SK-N-SH treated with all-trans-retinoic acid at 6 μM for 48 hours (cell line): ENCODE results near the gene ACOXL.

Experiments
- ATAC-seq: fragments of 200-7000 bp; cut with Tn5 transposase; 3 replicates; pipeline ENCODE4 v1.9.1; 2020; ENCODE audit warnings: mild to moderate bottlenecking, moderate library complexity
- ESRRG ChIP-seq: fragments of 250-450 bp; sonication (Bioruptor Pico); IDR thresholded peaks from 2 replicates; pipeline ENCODE4 v1.6.1; 2021; ENCODE audit warnings: mild to moderate bottlenecking
- ISL1 ChIP-seq: fragments of 250-450 bp; sonication (Bioruptor Pico); IDR thresholded peaks from 2 replicates; pipeline ENCODE4 v2.1.2; 2022; ENCODE audit warnings: mild to moderate bottlenecking, moderate library complexity
- OSR1 ChIP-seq: fragments of 250-450 bp; sonication (Bioruptor Pico); IDR thresholded peaks from 2 replicates; pipeline ENCODE4 v1.8.0; 2022; ENCODE audit warnings: moderate library complexity, mild to moderate bottlenecking, inconsistent platforms
- PPARA ChIP-seq: fragments of 250-450 bp; sonication (Bioruptor Pico); IDR thresholded peaks from 2 replicates; pipeline ENCODE4 v1.5.0; 2020; ENCODE audit warnings: mild to moderate bottlenecking, borderline replicate concordance
- SNAI2 ChIP-seq: fragments of 250-450 bp; sonication (Bioruptor Pico); IDR thresholded peaks from 2 replicates; pipeline ENCODE4 v1.5.0; 2020; ENCODE audit warnings: mild to moderate bottlenecking, moderate library complexity
- TCF4 ChIP-seq: fragments of 250-450 bp; sonication (Bioruptor Pico); IDR thresholded peaks from 2 replicates; pipeline ENCODE4 v1.8.0; 2021; ENCODE audit warnings: mild to moderate bottlenecking, moderate library complexity, borderline replicate concordance
- ZC3H10 ChIP-seq: fragments of 250-450 bp; sonication (Bioruptor Pico); IDR thresholded peaks from 2 replicates; pipeline ENCODE4 v1.5.1; 2021; ENCODE audit warnings: mild to moderate bottlenecking, moderate library complexity
- ZFP3 ChIP-seq: fragments of 250-450 bp; sonication (Bioruptor Pico); IDR thresholded peaks from 2 replicates; pipeline ENCODE4 v1.5.0; 2020; ENCODE audit warnings: mild to moderate bottlenecking, moderate library complexity
- ZNF565 ChIP-seq: fragments of 450-650 bp; formaldehyde crosslinking; conservative IDR thresholded peaks from 2 replicates; pipeline ENCODE4 v1.5.0; 2020; ENCODE audit warnings: low read depth, mild to moderate bottlenecking, moderate library complexity
- TF ChIP-seq, protein P1 (sequence below): fragments of 250-450 bp; sonication (Bioruptor Pico); IDR thresholded peaks from 2 replicates; pipeline ENCODE4 v1.8.0; 2020; ENCODE audit warnings: mild to moderate bottlenecking, moderate library complexity, borderline replicate concordance
- TF ChIP-seq, protein P2 (sequence below): fragments of 250-450 bp; sonication (Bioruptor Pico); IDR thresholded peaks from 2 replicates; pipeline ENCODE4 v1.5.1; 2020; ENCODE audit warnings: low read depth, mild to moderate bottlenecking, moderate library complexity
- TF ChIP-seq, protein P3 (sequence below): fragments of 250-450 bp; sonication (Bioruptor Pico); IDR thresholded peaks from 2 replicates; pipeline ENCODE4 v1.5.1; 2021; ENCODE audit warnings: mild to moderate bottlenecking, moderate library complexity
- TF ChIP-seq, protein P4 (sequence below): fragments of 250-450 bp; sonication (Bioruptor Pico); IDR thresholded peaks from 2 replicates; pipeline ENCODE4 v1.5.0; 2020; ENCODE audit warnings: mild to moderate bottlenecking, moderate library complexity

Gene ACOXL

DNA sequence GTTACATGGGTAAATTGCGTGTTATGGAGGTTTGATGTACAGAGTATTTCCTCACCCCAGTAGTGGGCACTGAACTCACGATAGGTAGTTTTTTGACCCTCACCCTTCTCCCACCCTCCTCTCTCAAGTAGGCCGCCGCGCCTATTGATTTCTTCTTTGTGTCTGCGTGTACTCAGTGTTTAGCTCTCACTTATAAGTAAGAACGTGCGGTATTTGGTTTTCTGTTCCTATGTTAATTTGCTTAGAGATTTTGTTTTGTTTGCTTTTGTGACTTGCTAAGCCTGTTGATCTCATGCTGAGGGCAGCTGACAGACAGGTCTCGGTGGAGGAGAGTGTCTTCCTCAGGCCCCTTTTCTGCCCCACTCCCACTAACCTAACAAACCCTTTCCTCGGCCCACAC, 36.2 kb downstream of the ACOXL start:
- ATAC-seq: no peak
- TF ChIP-seq ZNF565 (CRISPR knock-in tag): no peak
- TF ChIP-seq ESRRG (CRISPR knock-in tag): no peak
- no peak for TF ChIP-seq ZFP3 (CRISPR knock-in tag)
- TF ChIP-seq ZC3H10 (CRISPR knock-in tag): no peak
- no peak for TF ChIP-seq OSR1 (CRISPR knock-in tag)
- no peak for TF ChIP-seq TCF4
- TF ChIP-seq, protein P1, sequence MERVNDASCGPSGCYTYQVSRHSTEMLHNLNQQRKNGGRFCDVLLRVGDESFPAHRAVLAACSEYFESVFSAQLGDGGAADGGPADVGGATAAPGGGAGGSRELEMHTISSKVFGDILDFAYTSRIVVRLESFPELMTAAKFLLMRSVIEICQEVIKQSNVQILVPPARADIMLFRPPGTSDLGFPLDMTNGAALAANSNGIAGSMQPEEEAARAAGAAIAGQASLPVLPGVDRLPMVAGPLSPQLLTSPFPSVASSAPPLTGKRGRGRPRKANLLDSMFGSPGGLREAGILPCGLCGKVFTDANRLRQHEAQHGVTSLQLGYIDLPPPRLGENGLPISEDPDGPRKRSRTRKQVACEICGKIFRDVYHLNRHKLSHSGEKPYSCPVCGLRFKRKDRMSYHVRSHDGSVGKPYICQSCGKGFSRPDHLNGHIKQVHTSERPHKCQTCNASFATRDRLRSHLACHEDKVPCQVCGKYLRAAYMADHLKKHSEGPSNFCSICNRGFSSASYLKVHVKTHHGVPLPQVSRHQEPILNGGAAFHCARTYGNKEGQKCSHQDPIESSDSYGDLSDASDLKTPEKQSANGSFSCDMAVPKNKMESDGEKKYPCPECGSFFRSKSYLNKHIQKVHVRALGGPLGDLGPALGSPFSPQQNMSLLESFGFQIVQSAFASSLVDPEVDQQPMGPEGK (CRISPR knock-in tag): no peak
- TF ChIP-seq, protein P2, sequence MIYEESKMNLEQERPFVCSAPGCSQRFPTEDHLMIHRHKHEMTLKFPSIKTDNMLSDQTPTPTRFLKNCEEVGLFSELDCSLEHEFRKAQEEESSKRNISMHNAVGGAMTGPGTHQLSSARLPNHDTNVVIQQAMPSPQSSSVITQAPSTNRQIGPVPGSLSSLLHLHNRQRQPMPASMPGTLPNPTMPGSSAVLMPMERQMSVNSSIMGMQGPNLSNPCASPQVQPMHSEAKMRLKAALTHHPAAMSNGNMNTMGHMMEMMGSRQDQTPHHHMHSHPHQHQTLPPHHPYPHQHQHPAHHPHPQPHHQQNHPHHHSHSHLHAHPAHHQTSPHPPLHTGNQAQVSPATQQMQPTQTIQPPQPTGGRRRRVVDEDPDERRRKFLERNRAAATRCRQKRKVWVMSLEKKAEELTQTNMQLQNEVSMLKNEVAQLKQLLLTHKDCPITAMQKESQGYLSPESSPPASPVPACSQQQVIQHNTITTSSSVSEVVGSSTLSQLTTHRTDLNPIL (CRISPR knock-in tag): no peak
- no peak for TF ChIP-seq ISL1
- TF ChIP-seq, all 23 proteins: peak for 0

DNA sequence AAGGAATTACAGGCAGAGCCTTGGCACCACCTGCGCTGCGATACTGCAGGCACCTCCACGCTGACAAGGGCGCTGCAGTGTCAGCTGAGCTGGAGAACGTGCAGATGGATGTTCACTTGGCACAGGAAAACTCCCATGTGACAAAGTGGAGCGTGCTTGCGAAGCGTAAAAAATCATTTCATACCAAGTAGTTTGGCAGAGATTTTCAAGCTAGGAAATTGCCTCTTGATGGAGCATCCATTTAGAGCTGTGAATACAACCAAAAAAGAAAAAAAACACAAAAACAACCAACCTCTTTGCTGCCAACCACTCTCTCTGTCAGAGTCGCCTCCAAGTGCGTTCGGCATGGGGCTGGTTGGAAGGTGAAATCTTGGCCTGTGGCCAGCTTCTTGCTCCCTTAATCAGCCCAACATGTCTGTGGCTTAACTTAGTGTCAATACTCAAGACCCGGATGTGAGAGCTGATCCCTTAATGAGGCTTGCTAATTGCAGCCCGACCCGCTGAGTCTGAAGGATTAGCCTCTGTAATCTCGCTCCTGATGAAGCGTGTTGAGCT, 38.1 kb downstream of the ACOXL start:
- TF ChIP-seq ISL1: no peak
- no peak for TF ChIP-seq ESRRG (CRISPR knock-in tag)
- TF ChIP-seq, protein P3, sequence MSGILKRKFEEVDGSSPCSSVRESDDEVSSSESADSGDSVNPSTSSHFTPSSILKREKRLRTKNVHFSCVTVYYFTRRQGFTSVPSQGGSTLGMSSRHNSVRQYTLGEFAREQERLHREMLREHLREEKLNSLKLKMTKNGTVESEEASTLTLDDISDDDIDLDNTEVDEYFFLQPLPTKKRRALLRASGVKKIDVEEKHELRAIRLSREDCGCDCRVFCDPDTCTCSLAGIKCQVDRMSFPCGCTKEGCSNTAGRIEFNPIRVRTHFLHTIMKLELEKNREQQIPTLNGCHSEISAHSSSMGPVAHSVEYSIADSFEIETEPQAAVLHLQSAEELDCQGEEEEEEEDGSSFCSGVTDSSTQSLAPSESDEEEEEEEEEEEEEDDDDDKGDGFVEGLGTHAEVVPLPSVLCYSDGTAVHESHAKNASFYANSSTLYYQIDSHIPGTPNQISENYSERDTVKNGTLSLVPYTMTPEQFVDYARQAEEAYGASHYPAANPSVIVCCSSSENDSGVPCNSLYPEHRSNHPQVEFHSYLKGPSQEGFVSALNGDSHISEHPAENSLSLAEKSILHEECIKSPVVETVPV (CRISPR knock-in tag): no peak
- TF ChIP-seq SNAI2: no peak
- no peak for TF ChIP-seq ZNF565 (CRISPR knock-in tag)
- ATAC-seq: peak; percentile 53

DNA sequence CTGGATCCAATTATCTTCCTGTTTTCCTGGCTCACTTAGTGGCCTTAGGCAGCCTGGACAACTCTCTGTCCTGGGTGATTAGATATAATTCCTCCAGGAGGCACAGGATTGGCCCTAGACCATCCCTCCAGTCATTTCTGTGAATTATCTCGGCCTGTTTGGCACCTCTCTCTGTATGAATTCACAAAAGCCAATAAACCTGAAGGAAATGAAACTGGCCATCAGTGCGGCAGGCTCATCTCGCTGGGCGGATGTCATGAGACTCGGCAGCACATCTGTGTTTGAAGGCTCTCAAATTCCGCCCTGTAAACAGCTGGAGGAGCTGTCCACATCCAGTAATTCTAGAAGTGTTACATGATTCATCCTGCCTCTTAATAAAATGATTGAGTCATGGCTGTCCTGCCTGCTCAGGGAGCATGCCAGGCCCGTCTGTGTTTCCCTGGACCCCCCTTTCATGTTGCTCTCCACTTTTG, 38.6 kb downstream of the ACOXL start:
- peak; percentile 79 for ATAC-seq
- TF ChIP-seq PPARA (CRISPR knock-in tag): no peak
- TF ChIP-seq, protein P4, sequence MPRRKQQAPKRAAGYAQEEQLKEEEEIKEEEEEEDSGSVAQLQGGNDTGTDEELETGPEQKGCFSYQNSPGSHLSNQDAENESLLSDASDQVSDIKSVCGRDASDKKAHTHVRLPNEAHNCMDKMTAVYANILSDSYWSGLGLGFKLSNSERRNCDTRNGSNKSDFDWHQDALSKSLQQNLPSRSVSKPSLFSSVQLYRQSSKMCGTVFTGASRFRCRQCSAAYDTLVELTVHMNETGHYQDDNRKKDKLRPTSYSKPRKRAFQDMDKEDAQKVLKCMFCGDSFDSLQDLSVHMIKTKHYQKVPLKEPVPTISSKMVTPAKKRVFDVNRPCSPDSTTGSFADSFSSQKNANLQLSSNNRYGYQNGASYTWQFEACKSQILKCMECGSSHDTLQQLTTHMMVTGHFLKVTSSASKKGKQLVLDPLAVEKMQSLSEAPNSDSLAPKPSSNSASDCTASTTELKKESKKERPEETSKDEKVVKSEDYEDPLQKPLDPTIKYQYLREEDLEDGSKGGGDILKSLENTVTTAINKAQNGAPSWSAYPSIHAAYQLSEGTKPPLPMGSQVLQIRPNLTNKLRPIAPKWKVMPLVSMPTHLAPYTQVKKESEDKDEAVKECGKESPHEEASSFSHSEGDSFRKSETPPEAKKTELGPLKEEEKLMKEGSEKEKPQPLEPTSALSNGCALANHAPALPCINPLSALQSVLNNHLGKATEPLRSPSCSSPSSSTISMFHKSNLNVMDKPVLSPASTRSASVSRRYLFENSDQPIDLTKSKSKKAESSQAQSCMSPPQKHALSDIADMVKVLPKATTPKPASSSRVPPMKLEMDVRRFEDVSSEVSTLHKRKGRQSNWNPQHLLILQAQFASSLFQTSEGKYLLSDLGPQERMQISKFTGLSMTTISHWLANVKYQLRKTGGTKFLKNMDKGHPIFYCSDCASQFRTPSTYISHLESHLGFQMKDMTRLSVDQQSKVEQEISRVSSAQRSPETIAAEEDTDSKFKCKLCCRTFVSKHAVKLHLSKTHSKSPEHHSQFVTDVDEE: 0 out of 2 replicates have a peak, but pooled peaks have one; percentile 57
- peak; percentile 85 for TF ChIP-seq TCF4

DNA sequence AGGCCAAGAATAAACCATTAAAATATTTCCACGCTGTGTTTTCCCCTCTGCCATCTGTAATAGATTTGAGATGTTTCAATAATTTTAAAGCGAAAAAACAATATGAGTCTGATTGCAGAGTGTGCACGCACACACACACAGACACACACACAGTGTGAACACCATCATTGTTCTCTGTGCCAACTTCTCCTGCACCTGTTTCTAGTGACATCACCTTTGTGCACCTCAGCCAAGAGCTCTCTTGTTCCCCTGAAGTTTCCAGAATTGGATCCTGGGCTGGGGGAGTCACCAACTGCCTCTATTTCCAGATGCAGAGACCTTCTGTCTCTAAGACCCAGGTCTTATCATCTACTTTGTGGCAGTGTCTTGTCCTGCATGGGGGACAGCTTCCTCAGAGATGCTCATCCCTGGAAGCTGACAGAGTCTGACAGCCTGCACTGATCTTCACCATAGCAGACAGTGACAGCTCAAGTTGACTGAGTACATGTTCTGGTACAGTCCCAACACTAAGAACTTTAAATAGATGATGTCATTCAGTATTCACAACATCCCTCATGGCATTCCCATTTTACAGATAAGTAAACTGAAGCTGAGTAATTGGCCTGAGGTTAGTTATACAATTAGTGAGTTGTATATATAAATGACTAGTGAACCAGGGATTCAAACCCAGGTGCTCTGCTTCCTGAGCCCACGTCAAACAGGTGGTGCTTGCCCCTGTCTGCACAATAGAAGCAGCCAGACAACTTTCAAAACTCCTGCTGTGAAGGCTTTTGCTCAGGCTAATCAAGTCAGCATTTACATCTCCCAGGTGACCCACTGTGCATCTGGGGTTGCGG, 39.4 kb downstream of the ACOXL start:
- no peak for ATAC-seq
- no peak for TF ChIP-seq OSR1 (CRISPR knock-in tag)
- TF ChIP-seq, protein P2 (CRISPR knock-in tag): no peak
- TF ChIP-seq, protein P3 (CRISPR knock-in tag): no peak
